ENCODE measurements around the gene OSCP1. TPM values are rescaled to one million over a fixed set of nuclear protein-coding genes. Genes with fewer than 3 reads are reported as not detected.
A peak's percentile ranks its signal among the peaks of the same experiment; 100 is the strongest.

The OSCP1 gene
- total and polyA plus RNA-seq, 2 donors (not counting 1 experiment from before 2014, with no cell fraction given): 0.16 to 0.94 TPM

DNA sequence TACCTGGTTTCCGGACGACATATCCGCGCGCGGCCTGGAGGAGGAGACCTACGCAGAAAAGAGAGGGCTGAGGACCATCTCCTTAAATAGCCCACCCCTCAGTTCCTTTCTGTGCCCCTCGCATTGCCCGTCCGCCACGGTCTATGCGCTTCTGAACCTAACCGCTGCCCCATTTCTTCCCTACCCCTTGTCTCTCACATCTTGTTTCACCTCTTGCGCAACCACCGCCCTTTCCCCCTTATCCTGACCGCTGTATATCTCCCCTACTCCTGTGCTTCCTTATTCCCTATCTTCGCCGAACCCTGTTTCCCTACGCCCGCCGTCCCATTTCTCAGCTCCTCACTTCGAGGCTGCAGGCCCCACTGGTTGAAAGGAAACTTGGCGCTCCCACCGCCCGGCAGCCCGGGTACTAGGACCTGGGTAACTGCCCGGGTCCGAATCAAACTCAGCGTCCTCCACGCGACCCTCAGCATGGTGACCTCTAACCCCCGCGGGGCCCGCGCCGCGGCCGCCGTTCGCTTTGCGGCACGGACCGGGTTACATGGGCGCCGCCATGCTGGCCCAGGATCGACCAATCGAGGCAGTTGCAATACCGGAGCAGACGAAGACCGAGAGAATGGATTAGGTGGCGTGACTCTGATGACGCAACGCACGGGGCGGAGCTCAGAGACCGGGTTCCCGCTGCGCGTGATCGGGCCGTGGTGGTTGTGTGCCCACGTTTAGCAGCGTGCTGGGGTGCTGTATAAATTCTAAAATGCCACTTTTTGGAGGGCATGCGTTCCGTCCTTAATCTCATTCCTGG is 13.8 kb upstream of the OSCP1 start, which contains the start of gene MRPS15:
TSS of gene MRPS15 (minus strand) at position 582 of the 802 bp plus-strand sequence. CDS start at position 473, 109 bp downstream.
- peaks cover 4% of the 10 kb centered on the region for H4K20me1 ChIP-seq (ENCODE audit: control insufficient read depth, insufficient read depth, low read length, poor library complexity, severe bottlenecking)
- peaks cover 27% of the 10 kb centered on the region for H3K4me1 Mint-ChIP-seq
- peaks cover 8 to 16% of the 10 kb centered on the region in 2 experiments for H3K36me3 ChIP-seq (replicated peaks in 1 of 2; ENCODE audit: control extremely low read depth in 1 of 2, control insufficient read depth in 1 of 2, extremely low read depth in 1 of 2, insufficient read depth in 2 of 2, low read length in 1 of 2)
- peak within 1 kb of the TSS; percentile 87 to 99 for H3K27ac ChIP-seq (ENCODE audit: low read length in 2 of 2)
- peaks cover 11 to 17% of the 10 kb centered on the region in 2 donors for H3K4me1 ChIP-seq (ENCODE audit: control insufficient read depth in 2 of 2, insufficient read depth in 2 of 2, low read length in 2 of 2)
- POLR2A ChIA-PET: interaction anchor here (0.7 to 1.3 kb wide), 7 partner anchors 13 to 1228 kb away, joined by 3 to 20 read pairs (median 3); partner anchors contain the start of genes CDCA8, OSCP1, SH3D21 and TRAPPC3
- peak within 1 kb of the TSS; percentile 92 for H3K4me3 Mint-ChIP-seq
- H3K4me2 ChIP-seq (replicated peaks; ENCODE audit: low read depth, low read length, poor library complexity, severe bottlenecking): peak within 1 kb of the TSS; percentile 96
- H3K27me3 ChIP-seq (replicated peaks in 1 of 4; ENCODE audit: control extremely low read depth in 1 of 4, control insufficient read depth in 3 of 4, insufficient read depth in 4 of 4, low read length in 3 of 4): no peaks in the 10 kb centered on the region
- CTCF ChIA-PET: interaction anchor here (0.8 to 1.4 kb wide), 4 partner anchors 13 to 314 kb away, joined by 3 to 7 read pairs (median 4); partner anchors contain the start of gene TRAPPC3
- ATAC-seq (ENCODE audit: low read depth) (peak; percentile 98), DNase-seq (peak; percentile 97)
- H3K9ac ChIP-seq (ENCODE audit: low read length): peak within 1 kb of the TSS; percentile 97
- no peaks in the 10 kb centered on the region for H3K27me3 Mint-ChIP-seq
- H3K4me3 ChIP-seq (ENCODE audit: control extremely low read depth in 1 of 5, extremely low read depth in 1 of 5, insufficient read depth in 1 of 5, low read depth in 2 of 5, low read length in 4 of 5): peak within 1 kb of the TSS; percentile 75 to 96 (median 89)
- intact Hi-C loops (cut with micrococcal nuclease): loop anchor here (1.0 to 2.0 kb wide), 3 partner anchors 14 to 1229 kb away; partner anchors contain the start of genes CDCA8 and OSCP1
- H3K27ac Mint-ChIP-seq: peak within 1 kb of the TSS; percentile 98
- no peaks in the 10 kb centered on the region for H3K9me3 ChIP-seq (ENCODE audit: control extremely low read depth in 1 of 3, control insufficient read depth in 2 of 3, insufficient read depth in 1 of 3, low read length in 2 of 3)
- no peak for TF ChIP-seq EZH2 (IDR thresholded peaks at IDR 0.05; ENCODE audit: borderline replicate concordance, insufficient read depth, low read depth, low read length, poor library complexity, severe bottlenecking)
- TF ChIP-seq, protein P1, sequence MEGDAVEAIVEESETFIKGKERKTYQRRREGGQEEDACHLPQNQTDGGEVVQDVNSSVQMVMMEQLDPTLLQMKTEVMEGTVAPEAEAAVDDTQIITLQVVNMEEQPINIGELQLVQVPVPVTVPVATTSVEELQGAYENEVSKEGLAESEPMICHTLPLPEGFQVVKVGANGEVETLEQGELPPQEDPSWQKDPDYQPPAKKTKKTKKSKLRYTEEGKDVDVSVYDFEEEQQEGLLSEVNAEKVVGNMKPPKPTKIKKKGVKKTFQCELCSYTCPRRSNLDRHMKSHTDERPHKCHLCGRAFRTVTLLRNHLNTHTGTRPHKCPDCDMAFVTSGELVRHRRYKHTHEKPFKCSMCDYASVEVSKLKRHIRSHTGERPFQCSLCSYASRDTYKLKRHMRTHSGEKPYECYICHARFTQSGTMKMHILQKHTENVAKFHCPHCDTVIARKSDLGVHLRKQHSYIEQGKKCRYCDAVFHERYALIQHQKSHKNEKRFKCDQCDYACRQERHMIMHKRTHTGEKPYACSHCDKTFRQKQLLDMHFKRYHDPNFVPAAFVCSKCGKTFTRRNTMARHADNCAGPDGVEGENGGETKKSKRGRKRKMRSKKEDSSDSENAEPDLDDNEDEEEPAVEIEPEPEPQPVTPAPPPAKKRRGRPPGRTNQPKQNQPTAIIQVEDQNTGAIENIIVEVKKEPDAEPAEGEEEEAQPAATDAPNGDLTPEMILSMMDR (IDR thresholded peaks at IDR 0.05): no peak
- H2AFZ ChIP-seq (ENCODE audit: insufficient read depth, low read depth, low read length, poor library complexity, severe bottlenecking): peak within 1 kb of the TSS; percentile 99
- WGBS (ENCODE audit: insufficient coverage): under 1% methylated on average over 61 of the region's 65 CpGs
- peaks cover 10% of the 10 kb centered on the region for H3K79me2 ChIP-seq (ENCODE audit: control insufficient read depth, insufficient read depth, low read length)
- no peaks in the 10 kb centered on the region for H3K9me3 Mint-ChIP-seq (ENCODE audit: insufficient read depth)
